SK-N-SH (cell line): Measurements from ENCODE around the gene APLP2.

Experiments
- EP300 ChIP-seq, 2 experiments: IDR thresholded peaks; 2 replicates each; pipeline versions ENCODE4 v1.4.0 to v1.6.1; 2012; ENCODE audit warnings: borderline replicate concordance in 1 of 2, low read depth in 1 of 2, low read length in 1 of 2
- EZH2phosphoT487 ChIP-seq: fragments of 200-600 bp; sonication (generic); IDR thresholded peaks from 2 replicates; pipeline ENCODE4 v1.6.1; 2017; ENCODE audit warnings: low read depth, mixed run types, mild to moderate bottlenecking, antibody characterized with exemption, moderate library complexity, borderline replicate concordance
- FOXJ3 ChIP-seq: sonication (generic); formaldehyde crosslinking; IDR thresholded peaks from 2 replicates; pipeline ENCODE4 v1.5.1; 2020; ENCODE audit warnings: mild to moderate bottlenecking, missing genetic modification reagents
- GABPA ChIP-seq: IDR thresholded peaks from 2 replicates; pipeline ENCODE4 v1.4.0; 2012; ENCODE audit warnings: low read depth, mild to moderate bottlenecking
- GATA2 ChIP-seq: sonication (generic); formaldehyde crosslinking; IDR thresholded peaks from 2 replicates; pipeline ENCODE4 v1.5.0; 2020; ENCODE audit warnings: mild to moderate bottlenecking, missing genetic modification reagents
- JUND ChIP-seq: IDR thresholded peaks from 2 replicates; pipeline ENCODE4 v1.4.0; 2012
- MXI1 ChIP-seq: IDR thresholded peaks from 2 replicates; pipeline ENCODE4 v1.6.1; 2012; ENCODE audit warnings: mild to moderate bottlenecking, low read depth, low read length, improper control_type of control experiment
- POLR2AphosphoS5 ChIP-seq: IDR thresholded peaks from 2 replicates; pipeline ENCODE4 v1.6.1; 2012; ENCODE audit warnings: low read depth, low read length
- RCOR1 ChIP-seq: fragments of 150-350 bp; IDR thresholded peaks from 2 replicates; pipeline ENCODE4 v1.6.1; 2017; ENCODE audit warnings: antibody characterized with exemption, low read length
- RFX5 ChIP-seq: IDR thresholded peaks from 2 replicates; pipeline ENCODE4 v1.6.1; 2012; ENCODE audit warnings: mild to moderate bottlenecking, improper control_type of control experiment, low read length
- TF ChIP-seq, protein P1 (sequence below): fragments of 200-600 bp; sonication (generic); IDR thresholded peaks from 2 replicates; pipeline ENCODE4 v1.6.1; 2017; ENCODE audit warnings: antibody characterized with exemption, mild to moderate bottlenecking, moderate library complexity
- TF ChIP-seq, protein P2 (sequence below): IDR thresholded peaks from 2 replicates; pipeline ENCODE4 v1.6.1; 2012; ENCODE audit warnings: mild to moderate bottlenecking, low read depth, low read length, moderate library complexity

DNA sequence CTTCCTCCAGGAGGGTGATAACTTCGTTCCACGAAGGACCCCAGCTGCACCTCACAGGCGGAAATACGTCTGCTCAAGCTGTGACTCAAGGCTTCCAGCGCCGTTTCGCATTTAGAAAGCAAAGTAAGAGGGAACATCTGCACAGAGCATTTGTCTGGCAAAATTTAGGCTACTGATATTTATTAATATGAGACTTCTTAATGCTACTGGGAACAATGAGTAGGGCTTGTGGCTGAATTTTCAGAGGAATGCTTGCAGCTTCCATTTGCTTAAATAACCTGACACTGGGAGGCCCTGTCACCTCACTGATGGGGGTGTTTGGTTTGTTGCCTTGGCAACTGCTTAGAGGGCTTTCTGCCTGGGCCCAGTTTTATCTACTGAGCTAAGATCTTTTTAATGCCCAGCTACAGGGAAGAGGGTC is 75.2 kb downstream of the APLP2 start:
- TF ChIP-seq, protein P1, sequence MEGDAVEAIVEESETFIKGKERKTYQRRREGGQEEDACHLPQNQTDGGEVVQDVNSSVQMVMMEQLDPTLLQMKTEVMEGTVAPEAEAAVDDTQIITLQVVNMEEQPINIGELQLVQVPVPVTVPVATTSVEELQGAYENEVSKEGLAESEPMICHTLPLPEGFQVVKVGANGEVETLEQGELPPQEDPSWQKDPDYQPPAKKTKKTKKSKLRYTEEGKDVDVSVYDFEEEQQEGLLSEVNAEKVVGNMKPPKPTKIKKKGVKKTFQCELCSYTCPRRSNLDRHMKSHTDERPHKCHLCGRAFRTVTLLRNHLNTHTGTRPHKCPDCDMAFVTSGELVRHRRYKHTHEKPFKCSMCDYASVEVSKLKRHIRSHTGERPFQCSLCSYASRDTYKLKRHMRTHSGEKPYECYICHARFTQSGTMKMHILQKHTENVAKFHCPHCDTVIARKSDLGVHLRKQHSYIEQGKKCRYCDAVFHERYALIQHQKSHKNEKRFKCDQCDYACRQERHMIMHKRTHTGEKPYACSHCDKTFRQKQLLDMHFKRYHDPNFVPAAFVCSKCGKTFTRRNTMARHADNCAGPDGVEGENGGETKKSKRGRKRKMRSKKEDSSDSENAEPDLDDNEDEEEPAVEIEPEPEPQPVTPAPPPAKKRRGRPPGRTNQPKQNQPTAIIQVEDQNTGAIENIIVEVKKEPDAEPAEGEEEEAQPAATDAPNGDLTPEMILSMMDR = no peak
- TF ChIP-seq EP300 (IDR thresholded peaks at IDR 0.05; ENCODE audit: borderline replicate concordance in 1 of 2, low read depth in 1 of 2, low read length in 1 of 2) = no peak
- TF ChIP-seq POLR2AphosphoS5 = no peak
- TF ChIP-seq GATA2 = no peak
- TF ChIP-seq GABPA = no peak
- TF ChIP-seq, protein P2, sequence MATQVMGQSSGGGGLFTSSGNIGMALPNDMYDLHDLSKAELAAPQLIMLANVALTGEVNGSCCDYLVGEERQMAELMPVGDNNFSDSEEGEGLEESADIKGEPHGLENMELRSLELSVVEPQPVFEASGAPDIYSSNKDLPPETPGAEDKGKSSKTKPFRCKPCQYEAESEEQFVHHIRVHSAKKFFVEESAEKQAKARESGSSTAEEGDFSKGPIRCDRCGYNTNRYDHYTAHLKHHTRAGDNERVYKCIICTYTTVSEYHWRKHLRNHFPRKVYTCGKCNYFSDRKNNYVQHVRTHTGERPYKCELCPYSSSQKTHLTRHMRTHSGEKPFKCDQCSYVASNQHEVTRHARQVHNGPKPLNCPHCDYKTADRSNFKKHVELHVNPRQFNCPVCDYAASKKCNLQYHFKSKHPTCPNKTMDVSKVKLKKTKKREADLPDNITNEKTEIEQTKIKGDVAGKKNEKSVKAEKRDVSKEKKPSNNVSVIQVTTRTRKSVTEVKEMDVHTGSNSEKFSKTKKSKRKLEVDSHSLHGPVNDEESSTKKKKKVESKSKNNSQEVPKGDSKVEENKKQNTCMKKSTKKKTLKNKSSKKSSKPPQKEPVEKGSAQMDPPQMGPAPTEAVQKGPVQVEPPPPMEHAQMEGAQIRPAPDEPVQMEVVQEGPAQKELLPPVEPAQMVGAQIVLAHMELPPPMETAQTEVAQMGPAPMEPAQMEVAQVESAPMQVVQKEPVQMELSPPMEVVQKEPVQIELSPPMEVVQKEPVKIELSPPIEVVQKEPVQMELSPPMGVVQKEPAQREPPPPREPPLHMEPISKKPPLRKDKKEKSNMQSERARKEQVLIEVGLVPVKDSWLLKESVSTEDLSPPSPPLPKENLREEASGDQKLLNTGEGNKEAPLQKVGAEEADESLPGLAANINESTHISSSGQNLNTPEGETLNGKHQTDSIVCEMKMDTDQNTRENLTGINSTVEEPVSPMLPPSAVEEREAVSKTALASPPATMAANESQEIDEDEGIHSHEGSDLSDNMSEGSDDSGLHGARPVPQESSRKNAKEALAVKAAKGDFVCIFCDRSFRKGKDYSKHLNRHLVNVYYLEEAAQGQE = no peak
- TF ChIP-seq RFX5 = no peak
- TF ChIP-seq EZH2phosphoT487 = no peak
- TF ChIP-seq JUND = no peak
- TF ChIP-seq RCOR1 = no peak
- no peak for TF ChIP-seq FOXJ3
- TF ChIP-seq MXI1 = no peak
